SU-DHL-6 (cell line): ENCODE results near the gene SLC18A2.
"Not testable (repeated sequence)": the region's sequence is repeated elsewhere in the genome, so short reads cannot be mapped to it uniquely, and the experiment has no call there.

Experiments used
- H2AFZ ChIP-seq: fragments of 200-600 bp; sonication (generic); 2 replicates; pipeline ENCODE4 v1.6.1; 2014; ENCODE audit warnings: low read depth, mild to moderate bottlenecking, moderate library complexity, mixed read lengths, antibody characterized with exemption, low read length; ENCODE audit not compliant: severe bottlenecking
- H3F3A ChIP-seq: fragments of 200-600 bp; shearing (Covaris generic); 2 replicates; pipeline ENCODE4 v1.6.0; 2016; ENCODE audit warnings: antibody characterized with exemption, mild to moderate bottlenecking; ENCODE audit not compliant: insufficient read depth
- H3K27ac ChIP-seq: fragments of 200-600 bp; sonication (generic); 2 replicates; pipeline ENCODE4 v1.5.1; 2016; ENCODE audit warnings: low read depth, mild to moderate bottlenecking, low read length, moderate library complexity, mixed read lengths
- H3K27me3 ChIP-seq: fragments of 200-600 bp; sonication (generic), shearing (Covaris generic); 2 replicates; pipeline ENCODE4 v1.6.0; 2014; ENCODE audit warnings: mild to moderate bottlenecking, low read length
- H3K36me3 ChIP-seq: fragments of 200-600 bp; sonication (generic); 2 replicates; pipeline ENCODE4 v1.6.1; 2014; ENCODE audit warnings: mild to moderate bottlenecking, low read length, mixed read lengths
- H3K4me2 ChIP-seq: fragments of 300-600, 200-600 bp; shearing (Covaris generic), sonication (generic); 2 replicates; pipeline ENCODE4 v1.6.0; 2014; ENCODE audit warnings: low read length, low read depth, mild to moderate bottlenecking; ENCODE audit not compliant: poor library complexity, severe bottlenecking
- H3K4me3 ChIP-seq: fragments of 200-600 bp; sonication (generic); 2 replicates; pipeline ENCODE4 v1.5.1; 2014; ENCODE audit warnings: antibody characterized with exemption, low read length, mild to moderate bottlenecking, mixed read lengths; ENCODE audit not compliant: insufficient read depth, poor library complexity, severe bottlenecking
- H3K79me2 ChIP-seq: fragments of 200-600 bp; sonication (generic); 2 replicates; pipeline ENCODE4 v1.6.1; 2014; ENCODE audit warnings: mild to moderate bottlenecking, low read length, moderate library complexity; ENCODE audit not compliant: insufficient read depth
- H3K9ac ChIP-seq: fragments of 200-600 bp; sonication (generic); 2 replicates; pipeline ENCODE4 v1.7.0; 2014; ENCODE audit warnings: mild to moderate bottlenecking, low read length
- H3K9me2 ChIP-seq: fragments of 200-600 bp; sonication (generic); replicated peaks from 2 replicates; pipeline ENCODE4 v1.6.1; 2014; ENCODE audit warnings: low read length; ENCODE audit not compliant: insufficient read depth
- H3K9me3 ChIP-seq: fragments of 200-600 bp; sonication (generic); 2 replicates; pipeline ENCODE4 v1.6.1; 2014; ENCODE audit warnings: low read length, mixed read lengths; ENCODE audit not compliant: insufficient read depth
- H4K20me1 ChIP-seq: fragments of 200-600 bp; sonication (generic); 2 replicates; pipeline ENCODE4 v1.6.1; 2014; ENCODE audit warnings: low read depth, mild to moderate bottlenecking, antibody characterized with exemption, low read length, moderate library complexity, mixed read lengths
- EZH2phosphoT487 ChIP-seq: fragments of 200-600 bp; sonication (generic), shearing (Covaris generic); conservative IDR thresholded peaks from 2 replicates; pipeline ENCODE4 v1.6.1; 2018; ENCODE audit warnings: mild to moderate bottlenecking, antibody characterized with exemption, low read length, moderate library complexity, mixed read lengths
- TF ChIP-seq, protein P1 (sequence below): fragments of 200-600 bp; sonication (generic); IDR thresholded peaks from one replicate; pipeline ENCODE4 v1.5.1; 2017; ENCODE audit warnings: antibody characterized with exemption, mild to moderate bottlenecking, low read length, moderate library complexity; ENCODE audit not compliant: insufficient read depth, poor library complexity, severe bottlenecking

SLC18A2 gene

DNA sequence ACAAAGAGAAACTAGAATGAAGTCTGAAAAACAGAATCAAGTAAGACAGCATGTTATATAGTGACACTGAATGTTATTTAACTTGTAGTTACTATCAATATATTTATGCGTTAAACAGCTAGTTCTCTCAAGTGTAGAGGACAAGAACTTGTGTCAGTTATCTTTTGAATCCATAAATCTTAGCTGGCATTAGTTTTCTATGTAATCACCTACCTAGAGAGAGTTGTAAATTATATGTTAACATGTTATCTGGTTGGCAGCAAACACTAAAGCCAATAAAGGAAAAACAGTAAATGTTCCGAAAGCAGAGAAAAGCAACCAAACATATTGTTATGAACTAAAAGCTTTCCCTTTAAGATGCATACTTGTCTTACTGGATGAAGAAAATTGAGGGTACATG lies 36.8 kb downstream of the SLC18A2 start:
- Histone ChIP-seq H3K4me2 (no peak overlapping the region), H3F3A (no peaks in the 10 kb centered on the region), H3K9ac (no peak overlapping the region), H3K79me2 (no peaks in the 10 kb centered on the region), H3K27me3 (no peaks in the 10 kb centered on the region), H3K9me3 (no peaks in the 10 kb centered on the region), H4K20me1 (no peaks in the 10 kb centered on the region), H3K4me3 (no peak overlapping the region), H3K27ac (no peak overlapping the region), H2AFZ (no peak overlapping the region), H3K9me2 (no peaks in the 10 kb centered on the region), H3K36me3 (no peaks in the 10 kb centered on the region)
- TF ChIP-seq, protein P1, sequence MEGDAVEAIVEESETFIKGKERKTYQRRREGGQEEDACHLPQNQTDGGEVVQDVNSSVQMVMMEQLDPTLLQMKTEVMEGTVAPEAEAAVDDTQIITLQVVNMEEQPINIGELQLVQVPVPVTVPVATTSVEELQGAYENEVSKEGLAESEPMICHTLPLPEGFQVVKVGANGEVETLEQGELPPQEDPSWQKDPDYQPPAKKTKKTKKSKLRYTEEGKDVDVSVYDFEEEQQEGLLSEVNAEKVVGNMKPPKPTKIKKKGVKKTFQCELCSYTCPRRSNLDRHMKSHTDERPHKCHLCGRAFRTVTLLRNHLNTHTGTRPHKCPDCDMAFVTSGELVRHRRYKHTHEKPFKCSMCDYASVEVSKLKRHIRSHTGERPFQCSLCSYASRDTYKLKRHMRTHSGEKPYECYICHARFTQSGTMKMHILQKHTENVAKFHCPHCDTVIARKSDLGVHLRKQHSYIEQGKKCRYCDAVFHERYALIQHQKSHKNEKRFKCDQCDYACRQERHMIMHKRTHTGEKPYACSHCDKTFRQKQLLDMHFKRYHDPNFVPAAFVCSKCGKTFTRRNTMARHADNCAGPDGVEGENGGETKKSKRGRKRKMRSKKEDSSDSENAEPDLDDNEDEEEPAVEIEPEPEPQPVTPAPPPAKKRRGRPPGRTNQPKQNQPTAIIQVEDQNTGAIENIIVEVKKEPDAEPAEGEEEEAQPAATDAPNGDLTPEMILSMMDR, result no peak
- no peak for TF ChIP-seq EZH2phosphoT487

DNA sequence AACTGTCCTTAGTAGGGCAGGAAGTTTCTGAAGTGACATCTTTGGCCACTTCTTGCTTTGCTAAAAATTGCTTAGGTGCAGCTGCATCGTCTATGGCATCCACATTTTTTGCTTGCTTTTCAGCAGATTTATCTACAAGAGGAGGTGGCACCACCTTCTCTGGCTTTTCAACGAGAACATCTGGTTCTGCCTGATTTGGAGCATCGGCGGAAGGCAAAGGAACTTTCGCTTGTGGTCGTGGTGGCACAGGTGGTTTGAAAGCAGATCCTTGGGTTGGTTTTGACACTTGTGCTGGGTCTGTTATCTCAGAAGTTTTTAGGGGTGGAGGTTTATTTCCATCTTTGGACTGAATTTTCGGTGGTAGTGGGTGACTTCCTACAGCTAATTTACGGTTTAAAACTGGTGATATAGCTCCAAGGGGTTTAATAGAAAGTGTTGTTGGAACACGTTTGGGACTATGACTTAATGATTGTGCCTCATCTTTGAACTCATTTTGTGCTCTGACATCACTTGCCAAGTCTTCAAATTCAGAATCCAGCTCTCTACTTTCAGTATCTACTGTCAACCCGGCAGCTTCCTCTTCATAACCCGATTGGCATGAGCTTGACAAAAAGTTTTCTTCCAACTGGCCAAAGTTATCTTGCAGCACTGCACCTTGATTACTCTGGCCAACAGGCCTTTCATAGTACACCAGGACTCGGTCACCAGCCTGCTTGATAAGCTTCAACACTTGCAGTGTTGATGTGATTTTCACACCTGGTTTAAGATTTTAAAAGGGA lies 44.0 kb downstream of the SLC18A2 start:
- Histone ChIP-seq H3K36me3 (peaks cover 3% of the 10 kb centered on the region; the same call in 1 of the 2 replicates), H3K9ac (no peak overlapping the region), H3K9me3 (no peaks in the 10 kb centered on the region), H4K20me1 (no peaks in the 10 kb centered on the region), H3K9me2 (no peaks in the 10 kb centered on the region), H3K27ac (no peak overlapping the region), H3K79me2 (no peaks in the 10 kb centered on the region), H3F3A (no peaks in the 10 kb centered on the region), H2AFZ (no peak overlapping the region), H3K27me3 (no peaks in the 10 kb centered on the region), H3K4me2 (no peak overlapping the region), H3K4me3 (no peak overlapping the region)
- TF ChIP-seq, protein P1, result no peak
- no peak for TF ChIP-seq EZH2phosphoT487

DNA sequence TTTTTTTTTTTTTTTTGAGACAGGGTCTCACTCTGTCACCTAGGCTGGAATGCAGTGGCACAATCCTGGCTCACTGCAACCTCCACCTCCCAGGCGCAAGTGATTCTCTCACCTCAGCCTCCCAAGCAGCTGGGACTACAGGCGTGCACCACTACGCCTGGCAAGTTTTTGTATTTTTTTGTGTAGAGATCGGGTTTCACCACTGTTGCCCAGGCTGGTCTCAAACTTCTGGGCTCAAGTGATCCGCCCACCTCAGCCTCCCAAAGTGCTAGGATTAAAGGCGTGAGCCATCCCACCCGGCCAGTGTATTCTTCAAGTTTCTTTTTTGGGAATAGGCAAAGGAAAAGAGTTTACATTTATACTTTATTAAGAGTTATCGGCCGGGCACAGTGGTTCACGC lies 50.0 kb downstream of the SLC18A2 start:
- H3F3A ChIP-seq, H3K27me3 ChIP-seq, H4K20me1 ChIP-seq: not testable (repeated sequence)

DNA sequence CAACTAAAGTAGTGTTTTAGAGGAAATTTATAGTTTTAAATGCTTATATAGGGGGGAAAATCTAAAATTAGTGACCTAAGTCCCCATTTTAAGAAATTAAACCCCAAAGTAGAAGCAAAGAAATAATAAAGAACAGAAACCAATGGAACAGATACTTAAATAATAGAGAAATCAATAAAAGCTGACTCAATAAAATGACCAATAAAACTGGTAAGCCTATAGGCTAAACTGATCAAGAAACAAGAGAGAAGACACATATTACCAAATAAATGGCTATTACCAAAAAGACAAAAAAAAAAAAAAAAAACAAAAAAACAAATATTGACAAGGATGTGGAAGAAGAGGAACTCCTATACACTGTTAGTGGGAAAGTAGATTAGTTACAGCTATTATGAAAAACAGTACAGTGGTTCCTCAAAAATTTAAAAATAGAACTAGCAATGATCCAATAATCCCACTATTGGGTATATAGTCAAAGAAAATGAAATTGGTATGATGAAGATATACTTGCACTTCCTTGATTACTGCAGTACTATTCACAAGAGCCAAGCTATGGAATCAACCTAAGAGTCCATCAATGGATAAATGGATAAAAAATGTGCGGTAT lies 53.2 kb downstream of the SLC18A2 start:
- Histone ChIP-seq H3K4me2 (no peak overlapping the region), H4K20me1 (0 out of 2 replicates have a peak, but pooled peaks cover 4% of the 10 kb centered on the region), H3K27ac (no peak overlapping the region), H2AFZ (no peak overlapping the region), H3K36me3 (peaks cover 5% of the 10 kb centered on the region; the same call in 1 of the 2 replicates), H3K9ac (no peak overlapping the region), H3K79me2 (peaks cover 5% of the 10 kb centered on the region), H3K9me2 (no peaks in the 10 kb centered on the region), H3K4me3 (no peak overlapping the region), H3F3A (no peaks in the 10 kb centered on the region), H3K27me3 (no peaks in the 10 kb centered on the region), H3K9me3 (no peaks in the 10 kb centered on the region)
- TF ChIP-seq EZH2phosphoT487, result no peak
- TF ChIP-seq, protein P1, result no peak

More for the DNA sequence above, 50.0 kb downstream of the SLC18A2 start:
- H3K9me2 ChIP-seq, H3K36me3 ChIP-seq, H3K9ac ChIP-seq, H3K27ac ChIP-seq, H3K9me3 ChIP-seq, H2AFZ ChIP-seq, H3K4me3 ChIP-seq, H3K79me2 ChIP-seq, H3K4me2 ChIP-seq: not testable (repeated sequence)
